GM08714 (cell line): ENCODE measurements around the gene BIN1.

Source experiments
- H3K4me3 ChIP-seq: fragments of 200-500 bp; sonication (Bioruptor generic); 2 replicates; pipeline ENCODE4 v1.5.1; 2014; ENCODE audit warnings: mild to moderate bottlenecking, low read length, inconsistent platforms
- ZNF274 ChIP-seq: IDR thresholded peaks from 2 replicates; pipeline ENCODE4 v1.6.1; 2012; ENCODE audit warnings: mild to moderate bottlenecking, low read depth, low read length

Gene BIN1

DNA sequence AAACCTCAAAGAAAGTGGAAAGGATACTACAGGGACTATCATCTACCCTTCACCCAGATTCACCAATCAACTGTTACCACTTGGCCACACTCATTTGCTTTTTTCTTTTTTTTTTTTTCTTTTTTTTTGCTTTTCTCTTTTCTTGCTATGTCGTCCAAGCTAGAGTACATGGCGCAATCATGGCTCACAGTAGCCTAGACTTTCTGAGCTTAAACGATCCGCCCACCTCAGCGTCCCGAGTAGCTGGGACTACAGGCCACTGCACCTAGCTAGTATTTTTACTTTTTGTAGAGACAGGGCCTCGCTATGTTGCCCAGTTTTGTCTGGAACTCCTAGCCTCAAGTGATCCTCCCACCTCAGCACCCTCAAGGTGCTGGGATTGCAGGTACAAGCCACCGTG, 24.0 kb downstream of the BIN1 start:
- no peak for TF ChIP-seq ZNF274

DNA sequence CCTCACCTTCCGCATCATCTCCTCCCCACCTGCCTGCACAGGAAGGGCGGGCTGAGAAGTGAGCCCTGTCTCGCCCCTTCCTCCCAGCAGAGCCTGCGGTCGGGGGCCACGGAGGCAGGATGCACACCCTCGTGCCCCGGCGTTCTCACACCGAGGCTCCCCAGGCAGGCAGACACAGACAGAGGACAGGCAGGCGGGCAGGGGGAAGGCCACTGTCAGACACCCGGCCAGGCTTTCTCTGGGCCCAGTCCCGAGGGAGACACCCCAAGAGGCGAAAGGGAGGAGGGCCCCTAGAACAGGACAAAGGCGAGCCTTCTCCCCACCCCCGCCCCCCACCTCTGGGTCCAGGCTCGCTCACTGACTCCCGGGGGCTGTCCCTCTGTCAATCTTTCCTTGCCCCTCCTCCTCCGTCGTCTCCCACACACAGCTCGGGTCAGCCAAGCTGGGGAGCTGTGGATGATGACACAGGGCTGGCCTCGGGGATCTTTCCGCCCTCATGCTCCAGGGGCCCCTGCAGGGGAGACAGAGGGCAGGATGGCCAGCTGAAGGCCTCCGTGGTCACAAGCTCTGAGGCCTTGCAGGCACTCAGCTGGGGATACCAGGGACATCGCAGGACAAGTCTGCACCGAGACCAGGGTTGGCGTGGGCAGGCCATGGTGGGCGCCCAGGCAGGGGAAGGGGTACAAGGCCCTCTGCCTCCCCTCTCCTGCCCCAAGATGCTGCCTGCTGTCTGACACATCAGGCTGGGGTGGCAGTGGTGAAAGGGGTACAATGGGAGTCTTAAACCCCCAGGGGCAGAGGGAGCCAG, 24.9 kb downstream of the BIN1 start:
- H3K4me3 ChIP-seq: peak overlapping the region; percentile 63; the same call in 1 of the 2 replicates
- no peak for TF ChIP-seq ZNF274

More for the DNA sequence above, 24.0 kb downstream of the BIN1 start:
- H3K4me3 ChIP-seq: no peak overlapping the region

DNA sequence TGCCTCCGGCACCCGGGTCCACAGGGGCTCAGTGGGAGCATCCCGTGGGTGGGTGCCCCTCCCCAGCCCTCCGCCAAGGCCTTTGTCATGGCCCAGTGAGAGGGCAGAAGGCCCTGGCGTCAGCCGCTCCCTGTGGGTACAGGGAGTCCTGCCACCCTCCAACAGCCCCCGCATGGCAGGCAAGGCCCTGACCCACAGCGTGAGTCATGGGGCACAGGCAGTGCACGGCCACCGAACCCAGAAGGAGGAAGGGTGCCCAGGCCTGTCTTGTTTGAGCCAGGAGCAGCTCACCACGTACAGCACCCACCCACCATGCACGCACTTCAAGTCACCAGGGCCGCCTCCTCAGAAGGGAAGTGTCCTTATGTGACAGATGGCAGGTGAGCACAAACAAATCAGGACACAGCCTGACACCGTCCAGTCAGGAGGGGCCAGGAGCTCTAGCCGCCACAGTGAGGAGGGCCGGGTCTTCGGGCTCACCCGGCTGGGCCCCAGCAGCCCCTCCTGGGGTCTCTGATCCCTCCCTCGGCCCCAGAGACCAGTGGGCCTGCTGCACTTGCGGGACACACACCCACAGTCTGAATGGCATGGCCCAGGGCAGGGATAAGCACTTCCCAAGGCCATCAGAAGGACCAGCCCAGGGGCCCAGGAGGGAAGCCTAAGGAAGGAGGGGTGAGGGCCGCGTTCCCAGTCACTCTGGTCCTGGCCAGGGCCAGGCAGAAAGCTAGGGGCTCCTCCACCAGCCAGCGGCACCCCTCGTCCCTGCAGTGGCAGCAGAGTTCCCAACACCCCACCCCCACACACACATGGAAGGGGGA, 25.8 kb downstream of the BIN1 start:
- peak overlapping the region; percentile 63; the same call in 1 of the 2 replicates for H3K4me3 ChIP-seq

DNA sequence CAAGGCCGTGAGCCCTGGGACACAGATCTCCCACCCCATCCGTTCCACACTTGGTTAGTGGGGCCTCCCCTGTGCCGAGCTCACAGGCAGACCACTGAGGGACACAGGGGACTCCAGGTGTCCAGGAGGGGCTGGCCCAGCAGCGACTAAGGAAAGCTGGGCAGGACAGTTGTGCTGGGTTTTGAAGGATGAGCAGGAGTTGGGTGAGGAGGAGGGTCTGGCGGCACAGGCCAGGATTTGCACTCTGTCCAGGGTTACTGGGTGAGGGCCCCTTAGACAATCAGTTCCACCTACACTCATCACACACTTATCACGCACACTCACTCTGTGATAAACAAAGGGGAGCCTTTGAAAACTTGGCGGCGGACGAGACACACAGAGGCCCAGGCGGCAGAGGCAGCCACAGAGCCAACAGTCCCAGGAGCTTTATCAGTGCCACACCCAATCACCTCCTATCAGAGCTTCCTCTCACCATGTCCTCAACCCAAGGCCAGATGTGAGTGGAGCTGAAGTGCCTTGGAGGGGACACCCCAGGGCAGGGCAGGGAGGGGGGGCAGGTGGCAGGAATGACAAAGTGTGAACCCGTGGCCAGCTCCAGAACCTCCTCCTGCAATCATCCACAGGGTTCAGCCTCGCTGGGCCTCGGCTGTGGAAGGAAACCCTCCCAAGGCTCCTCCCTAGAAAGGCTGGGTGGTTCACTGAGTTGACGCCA, 26.6 kb downstream of the BIN1 start:
- H3K4me3 ChIP-seq: peak overlapping the region; percentile 63; the same call in 1 of the 2 replicates
- no peak for TF ChIP-seq ZNF274

More for the DNA sequence above, 25.8 kb downstream of the BIN1 start:
- TF ChIP-seq ZNF274: no peak

DNA sequence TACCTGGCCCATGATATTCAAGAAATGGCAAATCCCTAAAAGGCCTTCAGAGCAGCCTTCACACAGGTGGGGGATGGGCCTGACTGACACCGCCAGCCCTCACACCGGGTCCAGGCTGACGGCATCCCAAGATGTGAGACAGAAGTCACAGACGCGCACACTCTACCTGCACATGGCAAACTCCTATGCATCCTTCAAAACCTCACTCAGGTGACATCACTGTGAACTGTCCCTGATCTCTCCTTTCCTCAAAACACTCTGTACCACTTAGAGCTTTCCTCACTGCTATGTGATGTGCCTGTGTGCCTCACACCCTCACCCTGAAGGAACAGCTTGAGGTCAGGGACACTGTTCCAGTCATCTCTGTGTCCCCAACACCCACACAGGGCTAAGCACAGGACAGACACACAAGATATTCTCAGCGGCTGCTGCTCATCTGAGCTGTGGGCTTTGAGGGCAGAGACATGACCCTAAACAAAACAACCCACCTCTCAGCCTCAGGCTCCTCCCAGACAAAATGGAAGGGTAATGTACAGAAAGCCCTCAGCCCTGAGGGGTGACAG, 27.5 kb downstream of the BIN1 start:
- no peak for TF ChIP-seq ZNF274
- no peak overlapping the region for H3K4me3 ChIP-seq

DNA sequence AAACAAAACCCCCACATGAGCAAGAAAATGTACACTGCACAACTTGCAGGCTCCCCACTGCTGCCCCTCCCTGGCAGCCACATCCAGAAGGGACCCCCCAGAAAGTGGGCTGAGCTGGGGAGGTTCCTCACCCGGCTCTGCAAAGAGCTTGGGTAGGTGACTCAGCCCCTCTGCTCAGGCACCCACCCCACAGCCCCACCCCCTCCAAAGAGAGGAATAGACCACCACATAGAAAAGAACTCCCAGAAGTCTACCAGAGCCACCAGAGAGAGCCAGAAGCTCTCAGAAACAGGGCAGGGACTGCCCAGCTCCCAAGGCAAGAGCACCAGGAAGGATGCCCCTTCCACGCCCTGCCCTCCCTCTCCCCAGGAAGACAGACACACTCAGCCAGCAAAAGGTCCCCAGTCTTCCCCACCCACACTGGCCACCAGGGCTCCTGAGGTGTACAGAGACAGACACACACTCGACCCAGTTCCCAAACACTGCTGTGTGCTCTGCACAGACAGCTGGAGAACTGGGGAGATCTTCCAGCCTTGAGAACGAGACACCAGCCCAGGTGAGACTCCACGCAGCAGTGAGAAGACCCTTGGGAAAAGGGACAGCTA, 28.2 kb downstream of the BIN1 start:
- TF ChIP-seq ZNF274: no peak
- H3K4me3 ChIP-seq: no peak overlapping the region

DNA sequence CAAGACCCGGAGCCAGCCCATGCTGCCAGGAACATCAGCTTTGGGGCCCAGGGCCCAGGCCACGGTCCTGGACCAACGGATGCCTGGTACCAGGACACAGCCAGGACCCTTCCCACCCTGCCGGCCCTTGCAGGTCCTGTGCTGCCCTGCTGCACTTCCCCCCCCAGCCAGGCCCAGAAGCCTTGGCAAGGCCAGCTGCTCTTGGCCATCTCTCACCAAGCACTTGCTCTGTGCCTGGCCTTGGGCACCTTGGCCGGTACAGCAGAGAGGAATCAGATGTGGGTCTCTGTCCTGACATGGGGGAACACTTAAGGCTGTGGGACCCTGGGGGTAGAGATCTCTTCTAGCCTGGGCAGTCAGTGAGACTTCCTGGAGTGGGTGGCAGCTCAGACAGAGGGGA, 28.9 kb downstream of the BIN1 start:
- TF ChIP-seq ZNF274: no peak
- H3K4me3 ChIP-seq: no peak overlapping the region

DNA sequence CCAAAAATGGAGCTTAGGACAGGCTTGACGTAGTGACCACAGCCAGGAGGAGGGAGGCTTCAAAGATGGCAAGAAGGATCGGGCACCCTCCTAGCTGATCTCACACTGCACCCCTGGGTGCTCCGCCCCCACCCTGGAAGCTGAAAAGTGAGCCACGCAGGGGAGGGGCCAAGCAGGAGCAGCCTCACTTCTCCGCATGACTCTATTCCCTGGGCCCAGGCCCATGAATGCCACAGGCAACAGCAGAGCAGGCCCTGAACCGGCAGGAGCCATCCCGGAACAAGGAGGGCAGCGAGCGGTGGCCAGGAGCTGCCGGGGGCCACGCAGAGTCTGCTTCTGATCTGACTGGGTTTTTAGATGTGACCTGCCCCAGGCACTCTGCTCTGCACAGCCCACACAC, 30.0 kb downstream of the BIN1 start:
- H3K4me3 ChIP-seq: no peak overlapping the region
- TF ChIP-seq ZNF274: no peak

DNA sequence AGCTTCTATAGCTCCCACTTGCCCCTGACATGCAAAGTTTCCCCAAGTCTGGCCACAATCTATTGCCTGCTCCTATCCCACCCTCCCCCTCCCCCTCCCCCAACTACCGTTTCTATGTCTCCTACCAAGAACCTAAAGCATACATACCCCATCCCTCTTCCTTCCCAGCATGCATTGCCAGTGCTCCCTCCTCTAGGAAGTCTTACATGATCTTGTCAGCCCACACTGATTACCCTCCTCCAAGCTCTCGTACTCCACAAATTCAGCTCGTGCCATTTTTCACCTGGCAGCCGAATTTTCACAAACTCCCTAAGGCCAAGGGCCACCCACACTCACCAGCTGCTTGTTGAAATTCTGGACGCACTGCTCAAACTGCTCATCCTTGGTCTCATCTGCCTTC, 30.7 kb downstream of the BIN1 start:
- no peak for TF ChIP-seq ZNF274
- no peak overlapping the region for H3K4me3 ChIP-seq

DNA sequence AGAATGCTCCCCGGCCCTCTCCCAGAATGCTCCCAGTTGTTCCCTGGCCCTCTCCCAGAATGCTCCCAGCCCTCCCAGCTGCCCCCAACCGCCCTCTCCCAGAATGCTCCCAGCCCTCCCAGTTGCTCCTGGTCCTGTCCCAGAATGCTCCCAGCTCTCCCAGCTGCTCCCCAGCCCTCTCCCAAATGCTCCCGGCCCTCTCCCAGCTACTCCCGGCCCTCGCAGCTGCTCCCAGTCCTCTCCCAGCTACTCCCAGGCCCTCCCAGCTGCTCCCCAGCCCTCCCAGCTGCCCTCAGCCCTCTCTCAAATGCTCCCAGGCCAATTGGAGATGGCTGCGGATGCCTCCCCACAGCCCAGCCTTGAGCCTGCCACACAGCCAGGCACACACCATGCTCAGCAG, 31.1 kb downstream of the BIN1 start:
- H3K4me3 ChIP-seq: no peak overlapping the region
- no peak for TF ChIP-seq ZNF274

DNA sequence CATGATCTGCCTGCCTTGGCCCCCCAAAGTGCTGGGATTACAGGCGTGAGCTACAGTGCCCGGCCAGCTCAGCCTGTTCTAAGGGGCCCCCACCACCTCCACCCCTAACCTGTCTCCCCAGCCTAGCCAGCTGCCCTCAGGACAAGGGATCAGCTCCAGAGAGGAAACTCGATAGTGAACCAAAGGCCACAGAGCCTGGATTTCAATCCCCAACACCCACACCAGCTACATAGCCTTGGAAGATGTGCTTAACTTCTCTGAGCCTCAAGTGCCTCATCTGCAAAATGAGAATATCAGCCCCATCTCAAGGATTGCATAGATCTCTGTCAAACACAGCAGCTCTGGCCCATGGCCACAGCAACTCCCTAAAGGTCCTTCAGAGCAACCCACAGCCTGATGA, 32.0 kb downstream of the BIN1 start:
- H3K4me3 ChIP-seq: no peak overlapping the region

DNA sequence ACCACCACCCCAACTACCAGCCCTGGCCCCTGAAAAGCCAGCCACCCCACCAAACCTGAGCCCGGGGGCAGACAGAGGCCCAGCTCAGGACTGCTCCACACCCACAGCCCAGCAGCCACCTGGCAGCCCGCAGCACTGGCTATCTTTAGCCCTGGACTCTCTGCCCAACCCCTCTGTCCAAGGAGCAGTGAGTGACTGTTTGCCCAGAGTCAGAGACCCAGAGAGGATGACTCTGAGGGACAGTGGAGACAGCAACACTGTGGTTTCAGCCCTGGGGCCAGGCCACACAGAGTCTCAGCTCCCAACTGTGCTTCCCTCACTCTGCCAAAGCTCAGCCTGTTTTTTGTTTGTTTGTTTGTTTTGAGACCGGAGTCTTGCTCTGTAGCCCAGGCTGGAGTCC, 32.6 kb downstream of the BIN1 start:
- no peak for TF ChIP-seq ZNF274

More for the DNA sequence above, 32.0 kb downstream of the BIN1 start:
- no peak for TF ChIP-seq ZNF274

DNA sequence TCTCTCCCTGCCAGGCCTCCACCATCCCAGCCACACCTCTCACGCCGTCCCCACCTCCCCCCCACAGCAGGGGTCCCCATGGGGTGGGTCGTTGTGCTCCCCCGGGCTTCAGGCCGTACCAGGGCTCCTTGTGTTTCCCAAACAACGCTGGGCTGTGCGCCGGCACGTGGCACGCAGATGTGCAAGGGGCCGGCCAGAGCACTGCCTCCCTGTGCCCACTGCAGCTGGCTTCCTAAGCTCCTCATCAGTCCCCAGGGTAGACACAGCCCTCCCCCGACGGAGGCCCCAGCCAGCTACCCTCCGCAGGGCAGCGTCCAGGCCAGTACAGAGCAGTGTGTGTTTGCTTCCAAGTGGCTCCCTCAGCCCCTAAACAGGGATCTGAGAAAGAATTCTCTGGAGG, 34.0 kb downstream of the BIN1 start:
- TF ChIP-seq ZNF274: no peak
- no peak overlapping the region for H3K4me3 ChIP-seq

More for the DNA sequence above, 32.6 kb downstream of the BIN1 start:
- H3K4me3 ChIP-seq: no peak overlapping the region

DNA sequence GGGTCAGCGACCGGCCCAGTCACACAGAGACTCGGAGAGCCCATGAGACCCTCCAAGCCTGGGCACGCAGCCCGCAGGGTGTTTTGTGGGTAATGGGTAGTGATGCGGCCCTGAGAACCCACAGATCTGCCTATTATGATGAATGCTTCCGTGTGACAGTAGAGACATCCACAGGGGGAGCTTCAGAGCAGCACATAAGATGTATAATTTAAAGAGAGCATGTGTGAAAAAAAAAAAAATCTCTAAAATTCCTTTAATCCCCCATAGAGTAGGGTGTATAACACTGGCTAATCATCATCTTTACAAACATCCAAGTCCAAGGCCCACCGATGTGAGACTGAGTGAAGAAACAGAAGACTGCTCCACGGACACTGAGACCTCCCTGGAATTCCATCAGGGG, 34.6 kb downstream of the BIN1 start:
- H3K4me3 ChIP-seq: no peak overlapping the region
- no peak for TF ChIP-seq ZNF274

DNA sequence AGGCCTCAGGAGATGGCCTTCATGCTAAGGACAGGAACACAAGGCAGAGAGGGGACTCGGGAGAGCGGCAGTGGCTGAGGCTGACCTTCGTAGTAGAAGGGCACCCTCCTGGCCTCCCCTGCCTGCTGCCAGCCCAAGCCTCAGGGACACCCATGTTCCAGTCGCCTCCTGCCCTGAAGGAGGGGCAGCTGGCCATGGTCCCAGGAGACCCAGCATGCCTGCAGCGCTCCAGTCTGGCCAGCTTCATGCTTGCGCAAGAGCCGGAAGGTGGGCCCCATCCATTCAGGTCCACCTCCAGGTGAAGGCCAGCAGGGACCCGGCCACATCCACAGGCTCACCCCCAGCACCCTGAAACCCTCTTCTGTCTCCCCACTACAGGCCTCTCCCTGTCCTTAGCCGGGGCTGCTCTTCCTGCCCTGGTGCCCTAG, 35.0 kb downstream of the BIN1 start:
- no peak overlapping the region for H3K4me3 ChIP-seq
- TF ChIP-seq ZNF274: no peak
